ENCODE data around the gene AADACL4. TPM values are rescaled to one million over a fixed set of nuclear protein-coding genes. Genes with fewer than 3 reads are reported as not detected.

AADACL4 gene
- total RNA-seq, 1 donor from 2014 or later, result not detected

DNA sequence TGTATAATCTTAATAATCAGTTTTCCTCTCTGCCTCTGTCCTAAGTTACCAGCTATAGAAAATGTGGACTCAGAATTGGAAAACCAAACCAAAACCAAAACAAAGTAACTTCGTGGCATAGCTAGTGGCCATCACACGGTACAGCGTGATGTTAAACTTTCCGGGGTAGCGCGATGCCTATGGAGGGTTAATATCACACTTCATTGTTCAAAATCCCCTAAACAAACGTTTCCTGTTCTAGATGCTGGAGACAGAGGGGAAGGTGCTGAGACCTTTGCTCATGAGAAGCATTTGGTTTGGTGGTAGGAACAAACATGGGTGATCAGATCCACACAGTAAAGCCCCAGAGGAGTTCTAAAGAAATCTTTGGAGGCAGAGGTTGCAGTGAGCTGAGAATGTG lies 4.9 kb downstream of the AADACL4 start:
- no peak overlapping the region for H2AFZ ChIP-seq (ENCODE audit: low read depth, low read length)
- no peaks in the 10 kb centered on the region for H4K20me1 ChIP-seq (ENCODE audit: insufficient read depth, low read length)
- no peak for FAIRE-seq
- H3K36me3 ChIP-seq (ENCODE audit: insufficient read depth, low read length), result no peaks in the 10 kb centered on the region
- TF ChIP-seq, protein P1, sequence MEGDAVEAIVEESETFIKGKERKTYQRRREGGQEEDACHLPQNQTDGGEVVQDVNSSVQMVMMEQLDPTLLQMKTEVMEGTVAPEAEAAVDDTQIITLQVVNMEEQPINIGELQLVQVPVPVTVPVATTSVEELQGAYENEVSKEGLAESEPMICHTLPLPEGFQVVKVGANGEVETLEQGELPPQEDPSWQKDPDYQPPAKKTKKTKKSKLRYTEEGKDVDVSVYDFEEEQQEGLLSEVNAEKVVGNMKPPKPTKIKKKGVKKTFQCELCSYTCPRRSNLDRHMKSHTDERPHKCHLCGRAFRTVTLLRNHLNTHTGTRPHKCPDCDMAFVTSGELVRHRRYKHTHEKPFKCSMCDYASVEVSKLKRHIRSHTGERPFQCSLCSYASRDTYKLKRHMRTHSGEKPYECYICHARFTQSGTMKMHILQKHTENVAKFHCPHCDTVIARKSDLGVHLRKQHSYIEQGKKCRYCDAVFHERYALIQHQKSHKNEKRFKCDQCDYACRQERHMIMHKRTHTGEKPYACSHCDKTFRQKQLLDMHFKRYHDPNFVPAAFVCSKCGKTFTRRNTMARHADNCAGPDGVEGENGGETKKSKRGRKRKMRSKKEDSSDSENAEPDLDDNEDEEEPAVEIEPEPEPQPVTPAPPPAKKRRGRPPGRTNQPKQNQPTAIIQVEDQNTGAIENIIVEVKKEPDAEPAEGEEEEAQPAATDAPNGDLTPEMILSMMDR (IDR thresholded peaks at IDR 0.05; ENCODE audit: insufficient read depth, low read depth, low read length), result no peak
- no peak for TF ChIP-seq EZH2 (IDR thresholded peaks at IDR 0.05; ENCODE audit: insufficient read depth, low read length)
- H3K4me3 Mint-ChIP-seq (ENCODE audit: unreplicated experiment), result no peak overlapping the region
- H3K9me3 Mint-ChIP-seq (ENCODE audit: unreplicated experiment), result peaks cover 3% of the 10 kb centered on the region
- H3K4me3 ChIP-seq (ENCODE audit: insufficient read depth, low read depth, low read length), result no peak overlapping the region
- no peaks in the 10 kb centered on the region for H3K4me1 ChIP-seq (ENCODE audit: insufficient read depth, low read length)
- no peaks in the 10 kb centered on the region for H3K36me3 Mint-ChIP-seq (ENCODE audit: low read depth, unreplicated experiment)
- no peak overlapping the region for H3K27ac ChIP-seq (ENCODE audit: low read depth, low read length)
- no peaks in the 10 kb centered on the region for H3K79me2 ChIP-seq (ENCODE audit: insufficient read depth, low read length)
- H3K4me2 ChIP-seq (ENCODE audit: low read length), result no peak overlapping the region
- no peak overlapping the region for H3K27ac Mint-ChIP-seq (ENCODE audit: unreplicated experiment)
- H3K9me3 ChIP-seq (ENCODE audit: insufficient read depth, low read depth, low read length), result no peaks in the 10 kb centered on the region
- no peak overlapping the region for H3K9ac ChIP-seq (ENCODE audit: low read length)
- H3K27me3 Mint-ChIP-seq (ENCODE audit: low read depth, unreplicated experiment), result peaks cover 28% of the 10 kb centered on the region
- no peak for DNase-seq (ENCODE audit: low read depth)
- peaks cover 2% of the 10 kb centered on the region for H3K27me3 ChIP-seq (ENCODE audit: insufficient read depth, low read length)
- no peaks in the 10 kb centered on the region for H3K4me1 Mint-ChIP-seq (ENCODE audit: low read depth, unreplicated experiment)

DNA sequence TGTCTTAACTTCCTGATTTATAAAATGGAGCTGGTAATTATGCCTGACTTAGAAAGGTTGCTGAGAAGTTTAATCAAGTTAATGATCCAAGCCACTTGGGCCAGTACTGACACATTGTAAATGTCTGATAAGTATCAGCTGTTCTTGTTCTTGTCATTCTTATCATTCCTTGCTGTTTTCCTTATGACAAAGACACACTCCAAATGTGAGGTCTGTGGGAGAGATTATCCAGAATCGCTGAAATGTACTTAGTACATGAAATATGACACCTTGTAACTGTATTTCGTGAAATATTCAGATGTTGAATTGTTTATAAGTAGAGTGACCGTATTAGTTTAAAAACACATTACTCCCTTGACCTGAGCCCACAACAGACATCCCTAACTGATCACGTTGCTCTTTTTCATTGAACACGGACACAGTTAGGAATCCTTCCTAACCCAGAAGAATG lies 6.1 kb downstream of the AADACL4 start:
- Histone ChIP-seq H3K36me3 (ENCODE audit: insufficient read depth, low read length) (no peaks in the 10 kb centered on the region), H4K20me1 (ENCODE audit: insufficient read depth, low read length) (no peaks in the 10 kb centered on the region), H3K4me3 (ENCODE audit: insufficient read depth, low read depth, low read length) (no peak overlapping the region), H3K27me3 (ENCODE audit: insufficient read depth, low read length) (no peaks in the 10 kb centered on the region), H3K4me2 (ENCODE audit: low read length) (no peak overlapping the region), H2AFZ (ENCODE audit: low read depth, low read length) (no peak overlapping the region), H3K27ac (ENCODE audit: low read depth, low read length) (no peak overlapping the region), H3K9ac (ENCODE audit: low read length) (no peak overlapping the region), H3K9me3 (ENCODE audit: insufficient read depth, low read depth, low read length) (no peaks in the 10 kb centered on the region), H3K79me2 (ENCODE audit: insufficient read depth, low read length) (no peaks in the 10 kb centered on the region), H3K4me1 (ENCODE audit: insufficient read depth, low read length) (no peaks in the 10 kb centered on the region)
- Mint-ChIP-seq H3K9me3 (ENCODE audit: unreplicated experiment) (peaks cover 2% of the 10 kb centered on the region), H3K36me3 (ENCODE audit: low read depth, unreplicated experiment) (no peaks in the 10 kb centered on the region), H3K4me3 (ENCODE audit: unreplicated experiment) (no peak overlapping the region), H3K27me3 (ENCODE audit: low read depth, unreplicated experiment) (peaks cover 21% of the 10 kb centered on the region), H3K4me1 (ENCODE audit: low read depth, unreplicated experiment) (no peaks in the 10 kb centered on the region), H3K27ac (ENCODE audit: unreplicated experiment) (no peak overlapping the region)
- TF ChIP-seq, protein P1 (IDR thresholded peaks at IDR 0.05; ENCODE audit: insufficient read depth, low read depth, low read length), result no peak
- TF ChIP-seq EZH2 (IDR thresholded peaks at IDR 0.05; ENCODE audit: insufficient read depth, low read length), result no peak
- DNase-seq (ENCODE audit: low read depth), result peak; percentile 90
- FAIRE-seq, result no peak

DNA sequence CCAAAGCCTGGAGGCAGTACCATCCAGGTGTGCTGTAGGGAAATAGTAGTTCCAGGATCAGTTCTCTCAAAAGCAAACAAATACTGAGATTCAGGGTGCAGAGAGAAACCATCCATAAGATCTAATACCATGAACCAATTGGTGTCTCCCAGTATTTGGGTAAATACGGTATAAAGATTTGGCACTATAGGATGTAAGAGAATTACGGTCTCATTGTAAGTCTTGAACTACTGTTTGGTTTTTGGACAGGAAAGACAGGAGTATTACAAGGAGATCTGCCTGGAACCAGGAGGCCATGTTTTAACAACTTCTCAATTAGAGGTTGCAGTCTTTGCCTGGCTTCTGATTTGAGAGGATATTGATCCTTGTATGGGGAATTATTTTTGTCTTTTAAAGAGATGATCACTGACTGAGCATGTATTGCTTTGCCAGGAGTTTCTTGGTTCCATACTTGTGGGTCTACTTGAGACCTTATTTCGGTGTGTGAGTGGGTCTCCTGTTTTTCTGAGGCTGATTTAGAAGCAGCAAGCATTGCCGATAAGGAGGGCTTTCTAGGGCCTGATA lies 10.2 kb downstream of the AADACL4 start:
- no peak overlapping the region for H3K9ac ChIP-seq (ENCODE audit: low read length)
- no peaks in the 10 kb centered on the region for H3K36me3 Mint-ChIP-seq (ENCODE audit: low read depth, unreplicated experiment)

More for the DNA sequence above, 10.2 kb downstream of the AADACL4 start:
- Histone ChIP-seq H3K27ac (ENCODE audit: low read depth, low read length) (no peak overlapping the region), H3K4me3 (ENCODE audit: insufficient read depth, low read depth, low read length) (no peak overlapping the region), H2AFZ (ENCODE audit: low read depth, low read length) (no peak overlapping the region), H3K27me3 (ENCODE audit: insufficient read depth, low read length) (no peaks in the 10 kb centered on the region), H4K20me1 (ENCODE audit: insufficient read depth, low read length) (no peaks in the 10 kb centered on the region), H3K36me3 (ENCODE audit: insufficient read depth, low read length) (no peaks in the 10 kb centered on the region), H3K9me3 (ENCODE audit: insufficient read depth, low read depth, low read length) (no peaks in the 10 kb centered on the region), H3K79me2 (ENCODE audit: insufficient read depth, low read length) (no peaks in the 10 kb centered on the region), H3K4me2 (ENCODE audit: low read length) (no peak overlapping the region), H3K4me1 (ENCODE audit: insufficient read depth, low read length) (no peaks in the 10 kb centered on the region)
- H3K4me3 Mint-ChIP-seq (ENCODE audit: unreplicated experiment), result no peak overlapping the region
- TF ChIP-seq EZH2 (IDR thresholded peaks at IDR 0.05; ENCODE audit: insufficient read depth, low read length), result no peak
- TF ChIP-seq, protein P1 (IDR thresholded peaks at IDR 0.05; ENCODE audit: insufficient read depth, low read depth, low read length), result no peak
- H3K27ac Mint-ChIP-seq (ENCODE audit: unreplicated experiment), result no peak overlapping the region
- peak; percentile 29 for DNase-seq (ENCODE audit: low read depth)
- H3K4me1 Mint-ChIP-seq (ENCODE audit: low read depth, unreplicated experiment), result no peaks in the 10 kb centered on the region
- H3K27me3 Mint-ChIP-seq (ENCODE audit: low read depth, unreplicated experiment), result peaks cover 16% of the 10 kb centered on the region
- H3K9me3 Mint-ChIP-seq (ENCODE audit: unreplicated experiment), result peaks cover 4% of the 10 kb centered on the region
- no peak for FAIRE-seq
